Naive thymus-derived CD4-positive, alpha-beta T cell (primary cell): ENCODE results near the gene P3H2. TPM values are rescaled to one million over a fixed set of nuclear protein-coding genes. Genes with fewer than 3 reads are reported as not detected.

Source experiments
- ATAC-seq: fragments of 150-1000 bp; cut with Tn5 transposase; 2 replicates; pipeline ENCODE4 v1.10.0; 2021; ENCODE audit warnings: mild to moderate bottlenecking, moderate library complexity
- CTCF ChIA-PET: fragments of 350-600 bp; sonication (Branson Sonifier 250); formaldehyde crosslinking; loops from one replicate; lab custom pipeline; 2021; ENCODE audit warnings: antibody characterized with exemption; lab: Charles Lee
- POLR2A ChIA-PET: fragments of 350-600 bp; sonication (Branson Sonifier 250); formaldehyde crosslinking; loops from one replicate; lab custom pipeline; 2021; ENCODE audit warnings: antibody characterized with exemption, inconsistent platforms; lab: Charles Lee
- DNase-seq, 9 donors: peaks; one replicate each; pipeline versions ENCODE4 v3.0.0 to v3.0.0-alpha.2; 2020 to 2022; ENCODE audit warnings: mixed read lengths in 1 of 9
- H3K27ac ChIP-seq: one replicate; pipeline ENCODE4 v1.7.0; 2013; ENCODE audit warnings: mild to moderate bottlenecking, low read depth, low read length, moderate library complexity
- H3K27me3 ChIP-seq, 2 donors: one replicate each; pipeline ENCODE4 v1.7.0; 2013; ENCODE audit warnings: low read length in 2 of 2, mild to moderate bottlenecking in 2 of 2, moderate library complexity in 2 of 2; ENCODE audit not compliant: control insufficient read depth in 2 of 2, insufficient read depth in 2 of 2
- H3K36me3 ChIP-seq, 3 experiments: 1 replicate in 2 of 3; 2 replicates in 1 of 3; pipeline ENCODE4 v1.7.0; 2013; ENCODE audit warnings: low read length in 3 of 3, mild to moderate bottlenecking in 3 of 3, moderate library complexity in 1 of 3; ENCODE audit not compliant: insufficient read depth in 3 of 3, control insufficient read depth in 2 of 3
- H3K4me1 ChIP-seq, 2 donors: one replicate each; pipeline ENCODE4 v1.7.0; 2013; ENCODE audit warnings: low read length in 2 of 2, mild to moderate bottlenecking in 2 of 2, moderate library complexity in 1 of 2; ENCODE audit not compliant: control insufficient read depth in 2 of 2, insufficient read depth in 2 of 2
- H3K4me3 ChIP-seq: 2 replicates; pipeline ENCODE4 v1.7.0; 2013; ENCODE audit warnings: mild to moderate bottlenecking, low read length
- H3K9me3 ChIP-seq, 3 experiments: 1 replicate in 2 of 3; 2 replicates in 1 of 3; pipeline ENCODE4 v1.7.0; 2013; ENCODE audit warnings: low read length in 3 of 3; ENCODE audit not compliant: control insufficient read depth in 2 of 3
- H3K27ac Mint-ChIP-seq, 9 donors: one replicate each; pipeline ENCODE4 v1.8.0; 2020 to 2022; ENCODE audit warnings: mixed read lengths in 9 of 9, mild to moderate bottlenecking in 8 of 9, moderate library complexity in 5 of 9, inconsistent platforms in 2 of 9
- H3K27me3 Mint-ChIP-seq, 5 donors: one replicate each; pipeline ENCODE4 v1.8.0; 2021 to 2022; ENCODE audit warnings: mixed read lengths in 5 of 5, mild to moderate bottlenecking in 1 of 5
- H3K36me3 Mint-ChIP-seq, 5 donors: one replicate each; pipeline ENCODE4 v1.8.0; 2020 to 2022; ENCODE audit warnings: mixed read lengths in 5 of 5, mild to moderate bottlenecking in 3 of 5, inconsistent platforms in 1 of 5
- H3K4me1 Mint-ChIP-seq, 7 donors: one replicate each; pipeline ENCODE4 v1.8.0; 2020 to 2022; ENCODE audit warnings: mixed read lengths in 7 of 7, mild to moderate bottlenecking in 3 of 7, inconsistent platforms in 1 of 7
- H3K4me3 Mint-ChIP-seq, 10 donors: one replicate each; pipeline ENCODE4 v1.8.0; 2020 to 2022; ENCODE audit warnings: mild to moderate bottlenecking in 10 of 10, mixed read lengths in 10 of 10, moderate library complexity in 6 of 10, inconsistent platforms in 2 of 10
- H3K9me3 Mint-ChIP-seq, 11 donors: one replicate each; pipeline ENCODE4 v1.8.0; 2020 to 2022; ENCODE audit warnings: mixed read lengths in 11 of 11, mild to moderate bottlenecking in 4 of 11, inconsistent platforms in 1 of 11, moderate library complexity in 1 of 11
- intact Hi-C, 2 donors: fragments of 100-400 bp; cut with micrococcal nuclease; formaldehyde crosslinking; loops; one replicate each; pipeline ENCODE4 v1.15.1; 2023
- polyA plus RNA-seq, 2 donors: library from polyadenylated mRNA; unstranded; fragments of 300-500 nt; fragmentation: Illumina TruSeq; gene quantifications; one replicate each; pipeline ENCODE4 v1.2.3, GENCODE V29; 2021
- total RNA-seq, 6 experiments: library from RNA in 5 of 6; stranded (reverse) in 5 of 6; gene quantifications; 1 replicate in 5 of 6; 2 replicates in 1 of 6; pipeline ENCODE4 v1.2.3 and lab custom pipeline; 2021 to 2026

Gene P3H2
- total and polyA plus RNA-seq, 7 experiments from 2014 or later = 0.48 to 1.8 TPM; not detected in 5

DNA sequence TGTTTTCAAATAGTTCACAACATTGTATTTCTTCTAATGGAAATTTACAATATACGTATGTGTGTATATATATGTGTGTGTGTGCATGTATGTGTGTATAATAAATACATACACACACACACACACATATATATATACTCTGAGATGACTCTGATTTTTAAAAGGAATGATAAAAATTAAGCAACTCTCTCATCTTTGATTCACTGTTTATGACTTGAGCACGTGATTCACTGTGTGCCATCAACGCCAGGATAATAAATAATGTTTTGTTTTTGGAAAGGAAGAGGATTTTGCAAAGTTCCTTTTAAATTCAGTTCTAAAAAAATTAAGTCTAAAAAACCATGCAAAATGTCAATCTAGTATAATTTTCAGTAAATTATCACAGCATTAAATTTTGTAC lies 132.4 kb downstream of the P3H2 start:
- Histone ChIP-seq H3K9me3 (no peaks in the 10 kb centered on the region), H3K4me3 (no peak overlapping the region), H3K27me3 (no peaks in the 10 kb centered on the region), H3K27ac (no peak overlapping the region), H3K36me3 (no peaks in the 10 kb centered on the region), H3K4me1 (no peaks in the 10 kb centered on the region)
- no peak for ATAC-seq
- intact Hi-C loops = no loop called here
- Mint-ChIP-seq H3K27ac (no peak overlapping the region), H3K27me3 (peaks cover 0 to 31% (median 26%) of the 10 kb centered on the region in 5 donors), H3K4me3 (no peak overlapping the region), H3K36me3 (no peaks in the 10 kb centered on the region), H3K4me1 (no peaks in the 10 kb centered on the region), H3K9me3 (no peaks in the 10 kb centered on the region)
- ChIA-PET CTCF (no interaction called here), POLR2A (no interaction called here)
- DNase-seq = no peak

DNA sequence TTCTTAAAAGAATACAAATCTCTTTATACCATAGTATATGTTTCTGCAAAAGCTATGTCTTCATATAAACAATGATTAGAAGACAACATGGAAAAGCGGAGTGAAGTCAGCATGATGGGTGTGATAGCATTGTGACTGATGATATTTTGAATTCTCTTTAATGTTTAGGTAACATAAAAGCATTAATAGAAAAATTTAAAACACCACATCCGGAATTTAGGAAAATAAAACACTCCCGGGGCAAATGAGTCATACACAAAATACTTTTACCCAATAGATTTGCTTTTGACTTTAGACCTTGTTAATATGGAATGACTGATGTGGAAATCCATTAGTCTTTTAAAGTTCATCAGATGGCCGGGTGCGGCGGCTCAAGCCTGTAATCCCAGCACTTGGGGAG lies 134.7 kb downstream of the P3H2 start:
- DNase-seq (no peak), ATAC-seq (no peak)
- intact Hi-C loops = no loop called here
- Mint-ChIP-seq H3K4me1 (no peaks in the 10 kb centered on the region), H3K36me3 (no peaks in the 10 kb centered on the region), H3K4me3 (no peak overlapping the region), H3K9me3 (no peaks in the 10 kb centered on the region), H3K27me3 (peaks cover 0 to 24% (median 20%) of the 10 kb centered on the region in 5 donors), H3K27ac (no peak overlapping the region)
- no peak overlapping the region for H3K27ac ChIP-seq
- H3K36me3 ChIP-seq = no peaks in the 10 kb centered on the region
- no peaks in the 10 kb centered on the region for H3K9me3 ChIP-seq
- POLR2A ChIA-PET = no interaction called here
- H3K4me1 ChIP-seq = no peaks in the 10 kb centered on the region
- CTCF ChIA-PET = no interaction called here
- H3K27me3 ChIP-seq = no peaks in the 10 kb centered on the region
- H3K4me3 ChIP-seq = no peak overlapping the region

DNA sequence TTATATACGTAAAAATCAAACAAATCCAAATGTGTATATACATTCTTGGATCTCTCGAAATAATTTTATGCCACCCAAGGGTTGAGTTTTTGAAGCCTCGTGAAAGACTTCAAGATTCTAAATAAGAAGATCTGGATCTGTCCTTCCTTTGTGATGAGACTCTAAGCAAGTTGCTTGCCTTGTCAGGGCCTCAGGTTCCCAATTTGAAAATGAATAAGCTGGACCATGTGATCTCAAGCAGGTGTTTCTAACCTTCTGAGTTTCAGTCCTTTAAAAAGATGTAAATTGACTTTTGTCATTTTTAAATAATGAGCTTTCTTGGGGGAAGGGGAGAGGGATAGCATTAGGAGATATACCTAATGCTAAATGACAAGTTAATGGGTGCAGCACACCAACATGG lies 137.1 kb downstream of the P3H2 start:
- POLR2A ChIA-PET = no interaction called here

DNA sequence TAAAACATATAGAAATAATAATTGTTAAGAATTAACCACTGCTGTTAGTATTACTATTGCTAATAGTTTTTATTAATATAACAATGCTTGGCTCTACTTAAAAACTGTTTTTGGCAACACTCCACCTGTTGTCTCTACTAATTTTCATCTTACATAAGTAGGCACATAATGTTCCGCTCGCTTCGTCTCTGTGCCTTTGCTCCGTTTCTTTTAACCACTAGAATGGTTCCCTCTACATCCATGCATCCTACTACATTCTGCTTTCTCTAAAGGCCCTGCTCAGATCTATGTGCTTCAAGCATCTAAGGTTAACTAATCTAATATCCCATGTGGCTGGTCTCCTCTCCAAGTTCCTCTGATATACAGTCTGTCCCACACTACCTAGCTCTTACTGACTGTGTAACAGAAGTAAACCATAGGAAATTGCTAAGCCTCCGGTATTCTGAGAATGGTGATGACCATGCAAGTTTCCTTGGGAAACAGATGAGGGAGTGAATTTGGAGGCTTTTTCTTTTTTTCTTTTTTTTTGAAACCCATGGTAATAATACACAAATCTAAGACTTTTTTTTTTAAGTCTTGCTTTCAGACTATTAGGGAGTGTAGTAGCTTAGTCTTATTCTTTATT lies 138.3 kb downstream of the P3H2 start:
- H3K4me1 Mint-ChIP-seq = no peaks in the 10 kb centered on the region
- no peaks in the 10 kb centered on the region for H3K36me3 ChIP-seq
- no peak overlapping the region for H3K4me3 ChIP-seq
- H3K27ac Mint-ChIP-seq = no peak overlapping the region
- ChIA-PET POLR2A (no interaction called here), CTCF (interaction anchor here (0.7 to 2.2 kb wide), 2 partner anchors 22 to 66 kb away, joined by 3 to 6 read pairs; no protein-coding TSS in a partner anchor)
- H3K36me3 Mint-ChIP-seq = no peaks in the 10 kb centered on the region
- DNase-seq (no peak), ATAC-seq (no peak)
- no peak overlapping the region for H3K27ac ChIP-seq
- H3K27me3 ChIP-seq = no peaks in the 10 kb centered on the region
- no peaks in the 10 kb centered on the region for H3K9me3 ChIP-seq
- no peaks in the 10 kb centered on the region for H3K4me1 ChIP-seq
- no peak overlapping the region for H3K4me3 Mint-ChIP-seq
- no peaks in the 10 kb centered on the region for H3K9me3 Mint-ChIP-seq
- H3K27me3 Mint-ChIP-seq = peaks cover 14 to 31% (median 19%) of the 10 kb centered on the region in 5 donors
- intact Hi-C loops = no loop called here

More for the DNA sequence above, 137.1 kb downstream of the P3H2 start:
- Histone ChIP-seq H3K27ac (no peak overlapping the region), H3K9me3 (no peaks in the 10 kb centered on the region), H3K4me3 (no peak overlapping the region), H3K27me3 (no peaks in the 10 kb centered on the region), H3K4me1 (no peaks in the 10 kb centered on the region), H3K36me3 (no peaks in the 10 kb centered on the region)
- Mint-ChIP-seq H3K4me1 (no peaks in the 10 kb centered on the region), H3K36me3 (no peaks in the 10 kb centered on the region), H3K9me3 (no peaks in the 10 kb centered on the region), H3K27me3 (peaks cover 4 to 22% (median 18%) of the 10 kb centered on the region in 5 donors), H3K4me3 (no peak overlapping the region), H3K27ac (no peak overlapping the region)
- intact Hi-C loops = no loop called here
- no peak for DNase-seq
- ATAC-seq = no peak
- CTCF ChIA-PET = no interaction called here

DNA sequence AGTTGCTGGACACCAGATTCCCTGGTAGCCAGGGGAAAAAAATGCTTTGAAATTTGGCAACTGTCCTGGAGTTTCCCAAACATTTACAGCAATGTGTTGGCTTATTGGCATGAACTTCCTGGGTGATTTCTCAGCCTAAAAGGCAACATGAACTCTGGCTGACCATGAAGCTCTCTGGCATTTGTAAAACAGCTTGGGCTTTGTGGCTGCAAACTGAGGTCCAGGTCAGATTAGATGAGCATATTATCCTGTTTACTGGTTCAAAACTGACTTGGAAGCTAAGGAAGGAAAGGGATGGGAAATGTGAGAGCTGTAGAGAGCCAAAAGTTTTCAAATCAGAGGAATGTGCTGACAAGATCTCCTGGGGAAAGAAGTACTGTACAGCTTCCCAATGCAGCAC lies 139.0 kb downstream of the P3H2 start:
- intact Hi-C loops = no loop called here
- Histone ChIP-seq H3K27ac (no peak overlapping the region), H3K4me1 (no peaks in the 10 kb centered on the region), H3K9me3 (no peaks in the 10 kb centered on the region), H3K27me3 (no peaks in the 10 kb centered on the region), H3K36me3 (no peaks in the 10 kb centered on the region), H3K4me3 (no peak overlapping the region)
- H3K36me3 Mint-ChIP-seq = peaks cover 0 to 4% (median 0%) of the 10 kb centered on the region in 5 donors
- no peaks in the 10 kb centered on the region for H3K9me3 Mint-ChIP-seq
- DNase-seq (no peak), ATAC-seq (no peak)
- H3K4me1 Mint-ChIP-seq = no peaks in the 10 kb centered on the region
- ChIA-PET CTCF (interaction anchor here (2.2 kb wide), 1 partner anchor 21 kb away, joined by 6 read pairs; no protein-coding TSS in a partner anchor), POLR2A (no interaction called here)
- peaks cover 17 to 38% (median 23%) of the 10 kb centered on the region in 5 donors for H3K27me3 Mint-ChIP-seq
- H3K27ac Mint-ChIP-seq = no peak overlapping the region
- no peak overlapping the region for H3K4me3 Mint-ChIP-seq

DNA sequence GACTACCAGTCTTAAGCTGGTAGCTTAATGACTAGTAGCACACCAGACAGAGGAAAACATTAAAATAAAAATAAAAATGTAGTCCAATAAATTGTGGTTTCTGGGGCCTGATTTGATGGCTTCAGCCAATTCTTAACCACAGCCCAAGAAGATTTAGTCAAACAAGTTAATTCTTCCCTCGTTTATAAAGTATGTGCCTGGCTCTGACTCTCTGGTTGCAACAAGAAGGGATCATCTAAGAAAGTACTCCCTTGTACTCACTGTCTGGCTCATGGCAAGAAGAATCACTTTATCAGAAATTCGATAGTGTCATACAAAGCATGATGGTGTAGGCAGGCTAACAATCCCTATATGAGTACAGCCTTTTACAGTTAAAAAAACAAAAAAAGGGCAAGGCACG lies 141.9 kb downstream of the P3H2 start:
- no peak overlapping the region for H3K27ac Mint-ChIP-seq

DNA sequence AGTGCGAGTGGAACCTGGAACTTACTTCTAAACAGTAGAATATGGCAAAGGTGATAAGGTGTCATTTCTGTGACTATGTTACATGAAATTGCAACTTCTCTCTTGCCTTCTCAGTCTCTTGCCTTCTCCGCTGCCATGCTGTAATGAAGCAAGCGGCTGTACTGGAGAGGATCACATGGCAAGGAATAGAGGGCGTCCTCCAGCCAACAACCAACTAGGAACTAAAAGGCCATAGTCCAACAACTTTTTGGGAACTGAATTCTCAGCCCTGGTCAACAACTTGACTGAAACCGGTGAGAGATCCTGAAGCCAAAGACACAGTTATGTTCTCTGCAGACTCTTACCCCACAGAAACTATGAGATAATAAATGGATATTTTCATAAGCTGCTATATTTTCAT lies 143.5 kb downstream of the P3H2 start:
- no peaks in the 10 kb centered on the region for H3K36me3 ChIP-seq
- ChIA-PET POLR2A (no interaction called here), CTCF (no interaction called here)
- ATAC-seq (no peak), DNase-seq (no peak)
- peaks cover 0 to 4% (median 0%) of the 10 kb centered on the region in 5 donors for H3K36me3 Mint-ChIP-seq
- H3K4me1 ChIP-seq = no peaks in the 10 kb centered on the region
- no peak overlapping the region for H3K27ac ChIP-seq
- no peak overlapping the region for H3K4me3 ChIP-seq
- H3K4me1 Mint-ChIP-seq = no peaks in the 10 kb centered on the region
- H3K27me3 Mint-ChIP-seq = peaks cover 27 to 46% (median 30%) of the 10 kb centered on the region in 5 donors
- no peaks in the 10 kb centered on the region for H3K27me3 ChIP-seq
- no peak overlapping the region for H3K27ac Mint-ChIP-seq
- H3K4me3 Mint-ChIP-seq = no peak overlapping the region
- intact Hi-C loops = no loop called here
- no peaks in the 10 kb centered on the region for H3K9me3 ChIP-seq
- peaks cover 0 to 5% (median 0%) of the 10 kb centered on the region in 11 donors for H3K9me3 Mint-ChIP-seq

More for the DNA sequence above, 141.9 kb downstream of the P3H2 start:
- no peaks in the 10 kb centered on the region for H3K4me1 Mint-ChIP-seq
- H3K4me1 ChIP-seq = no peaks in the 10 kb centered on the region
- H3K4me3 Mint-ChIP-seq = no peak overlapping the region
- H3K9me3 ChIP-seq = no peaks in the 10 kb centered on the region
- peaks cover 30 to 52% (median 32%) of the 10 kb centered on the region in 5 donors for H3K27me3 Mint-ChIP-seq
- no peak overlapping the region for H3K27ac ChIP-seq
- H3K36me3 Mint-ChIP-seq = peaks cover 0 to 4% (median 0%) of the 10 kb centered on the region in 5 donors
- no peaks in the 10 kb centered on the region for H3K36me3 ChIP-seq
- no peak overlapping the region for H3K4me3 ChIP-seq
- peaks cover 0 to 5% (median 0%) of the 10 kb centered on the region in 11 donors for H3K9me3 Mint-ChIP-seq
- POLR2A ChIA-PET = no interaction called here
- no peak for ATAC-seq
- DNase-seq = no peak
- CTCF ChIA-PET = interaction anchor here (1.2 kb wide), 1 partner anchor 18 kb away, joined by 5 read pairs; no protein-coding TSS in a partner anchor
- intact Hi-C loops = no loop called here
- no peaks in the 10 kb centered on the region for H3K27me3 ChIP-seq
